Natural killer cell treated with Interleukin-12 subunit alpha and Interleukin-12 subunit beta and Interleukin-15 and Interleukin-18, amount 100 ng/mL, for 72 hours (primary cell): ENCODE results near the gene SPNS3. TPM values are rescaled to one million over a fixed set of nuclear protein-coding genes. Genes with fewer than 3 reads are reported as not detected.

Experiments used
- ATAC-seq, 2 donors: fragments of 150-1000 bp; cut with Tn5 transposase in 1 of 2; sonication (Bioruptor Pico), chemical (Tn5 transposase) in 1 of 2; 2 replicates each; pipeline ENCODE4 v1.10.0; 2021
- DNase-seq: peaks from one replicate; pipeline ENCODE4 v3.0.0; 2022; ENCODE audit warnings: low spot score
- H3K27ac Mint-ChIP-seq, 2 donors: 1 replicate in 1 of 2; 2 replicates in 1 of 2; pipeline ENCODE4 v1.8.0; 2022; ENCODE audit warnings: mixed read lengths in 2 of 2, mild to moderate bottlenecking in 1 of 2, moderate library complexity in 1 of 2
- H3K27me3 Mint-ChIP-seq, 2 donors: 1 replicate in 1 of 2; 2 replicates in 1 of 2; pipeline ENCODE4 v1.8.0; 2022; ENCODE audit warnings: mixed read lengths in 2 of 2
- H3K36me3 Mint-ChIP-seq: one replicate; pipeline ENCODE4 v1.8.0; 2022; ENCODE audit warnings: mixed read lengths
- H3K4me1 Mint-ChIP-seq, 2 donors: 1 replicate in 1 of 2; 2 replicates in 1 of 2; pipeline ENCODE4 v1.8.0; 2022; ENCODE audit warnings: low read depth in 2 of 2, mixed read lengths in 2 of 2, mild to moderate bottlenecking in 1 of 2
- H3K4me3 Mint-ChIP-seq: one replicate; pipeline ENCODE4 v1.8.0; 2022; ENCODE audit warnings: mixed read lengths
- H3K9me3 Mint-ChIP-seq: 2 replicates; pipeline ENCODE4 v1.8.0; 2022; ENCODE audit warnings: mixed read lengths
- total RNA-seq, 2 donors: library from RNA; stranded (reverse); gene quantifications; one replicate each; pipeline ENCODE4 v1.2.3, GENCODE V29; 2022

SPNS3 gene
- total RNA-seq, 2 donors from 2014 or later, result 1.1 to 1.9 TPM

GRCh38 chr17:4492721-4493561 is 59.2 kb downstream of the SPNS3 start:
- no peaks in the 10 kb centered on the region for H3K36me3 Mint-ChIP-seq
- ATAC-seq, result no peak

GRCh38 chr17:4497101-4497824 is 63.5 kb downstream of the SPNS3 start:
- no peak overlapping the region for H3K4me3 Mint-ChIP-seq
- H3K27me3 Mint-ChIP-seq, result peaks cover 17 to 28% of the 10 kb centered on the region in 2 donors
- H3K9me3 Mint-ChIP-seq, result no peaks in the 10 kb centered on the region
- no peak overlapping the region for H3K27ac Mint-ChIP-seq
- DNase-seq (no peak), ATAC-seq (no peak)
- no peaks in the 10 kb centered on the region for H3K36me3 Mint-ChIP-seq
- peaks cover 13 to 19% of the 10 kb centered on the region in 2 donors for H3K4me1 Mint-ChIP-seq

More at GRCh38 chr17:4492721-4493561, 59.2 kb downstream of the SPNS3 start:
- H3K4me3 Mint-ChIP-seq, result no peak overlapping the region
- no peak overlapping the region for H3K27ac Mint-ChIP-seq
- H3K4me1 Mint-ChIP-seq, result peaks cover 0 to 3% of the 10 kb centered on the region in 2 donors
- no peak for DNase-seq
- peaks cover 0 to 6% of the 10 kb centered on the region in 2 donors for H3K27me3 Mint-ChIP-seq
- no peaks in the 10 kb centered on the region for H3K9me3 Mint-ChIP-seq

GRCh38 chr17:4498461-4499397 is 65.0 kb downstream of the SPNS3 start, which contains the start of gene SPNS2:
TSS of gene SPNS2 (plus strand) at chr17:4498881. CDS start at chr17:4499048, 167 bp downstream.
- H3K27ac Mint-ChIP-seq, result no peak within 1 kb of the TSS
- no peaks in the 10 kb centered on the region for H3K9me3 Mint-ChIP-seq
- peak; percentile 84 to 89 for ATAC-seq
- peaks cover 22 to 31% of the 10 kb centered on the region in 2 donors for H3K27me3 Mint-ChIP-seq
- peak within 1 kb of the TSS; percentile 77 for H3K4me3 Mint-ChIP-seq
- H3K36me3 Mint-ChIP-seq, result no peaks in the 10 kb centered on the region
- peaks cover 13 to 16% of the 10 kb centered on the region in 2 donors for H3K4me1 Mint-ChIP-seq
- DNase-seq, result no peak

- peaks cover 26 to 31% of the 10 kb centered on the region in 2 donors for H3K27me3 Mint-ChIP-seq
- DNase-seq (no peak), ATAC-seq (peak in 1 of 2 donors; percentile 7)
- H3K4me3 Mint-ChIP-seq, result peak overlapping the region; percentile 77
- H3K36me3 Mint-ChIP-seq, result no peaks in the 10 kb centered on the region
- H3K4me1 Mint-ChIP-seq, result peaks cover 13 to 16% of the 10 kb centered on the region in 2 donors
- no peak overlapping the region for H3K27ac Mint-ChIP-seq
- no peaks in the 10 kb centered on the region for H3K9me3 Mint-ChIP-seq
These were observed 65.9 kb downstream of the SPNS3 start for GRCh38 chr17:4499431-4500190.

- H3K4me3 Mint-ChIP-seq, result peak overlapping the region; percentile 77
- no peaks in the 10 kb centered on the region for H3K36me3 Mint-ChIP-seq
- peaks cover 31% of the 10 kb centered on the region in 2 donors for H3K27me3 Mint-ChIP-seq
- H3K27ac Mint-ChIP-seq, result no peak overlapping the region
- no peaks in the 10 kb centered on the region for H3K9me3 Mint-ChIP-seq
- H3K4me1 Mint-ChIP-seq, result peaks cover 13 to 16% of the 10 kb centered on the region in 2 donors
- no peak for ATAC-seq
- no peak for DNase-seq
These were observed 66.4 kb downstream of the SPNS3 start for GRCh38 chr17:4500191-4500571.

GRCh38 chr17:4501295-4501949 is 67.7 kb downstream of the SPNS3 start:
- no peak overlapping the region for H3K27ac Mint-ChIP-seq
- H3K9me3 Mint-ChIP-seq, result no peaks in the 10 kb centered on the region
- DNase-seq (no peak), ATAC-seq (no peak)
- H3K36me3 Mint-ChIP-seq, result no peaks in the 10 kb centered on the region
- H3K4me1 Mint-ChIP-seq, result peaks cover 13 to 16% of the 10 kb centered on the region in 2 donors
- no peak overlapping the region for H3K4me3 Mint-ChIP-seq
- peaks cover 31% of the 10 kb centered on the region in 2 donors for H3K27me3 Mint-ChIP-seq

- ATAC-seq (no peak), DNase-seq (no peak)
- H3K4me3 Mint-ChIP-seq, result no peak overlapping the region
- H3K27ac Mint-ChIP-seq, result no peak overlapping the region
- no peaks in the 10 kb centered on the region for H3K36me3 Mint-ChIP-seq
- H3K27me3 Mint-ChIP-seq, result peaks cover 31 to 34% of the 10 kb centered on the region in 2 donors
- no peaks in the 10 kb centered on the region for H3K9me3 Mint-ChIP-seq
- peaks cover 13 to 19% of the 10 kb centered on the region in 2 donors for H3K4me1 Mint-ChIP-seq
These were observed 68.9 kb downstream of the SPNS3 start for GRCh38 chr17:4502466-4503154.

GRCh38 chr17:4503283-4504025 is 69.7 kb downstream of the SPNS3 start:
- H3K27ac Mint-ChIP-seq, result no peak overlapping the region
- H3K9me3 Mint-ChIP-seq, result no peaks in the 10 kb centered on the region
- H3K36me3 Mint-ChIP-seq, result no peaks in the 10 kb centered on the region
- no peak overlapping the region for H3K4me3 Mint-ChIP-seq
- ATAC-seq (no peak), DNase-seq (no peak)
- peaks cover 13 to 21% of the 10 kb centered on the region in 2 donors for H3K4me1 Mint-ChIP-seq
- H3K27me3 Mint-ChIP-seq, result peaks cover 31 to 34% of the 10 kb centered on the region in 2 donors

GRCh38 chr17:4504188-4504587 is 70.4 kb downstream of the SPNS3 start:
- DNase-seq (no peak), ATAC-seq (no peak)
- peaks cover 20 to 29% of the 10 kb centered on the region in 2 donors for H3K4me1 Mint-ChIP-seq
- H3K9me3 Mint-ChIP-seq, result no peaks in the 10 kb centered on the region
- H3K27me3 Mint-ChIP-seq, result peaks cover 31 to 36% of the 10 kb centered on the region in 2 donors
- no peak overlapping the region for H3K4me3 Mint-ChIP-seq
- no peak overlapping the region for H3K27ac Mint-ChIP-seq
- no peaks in the 10 kb centered on the region for H3K36me3 Mint-ChIP-seq

- Mint-ChIP-seq H3K9me3 (no peaks in the 10 kb centered on the region), H3K4me1 (peaks cover 19 to 27% of the 10 kb centered on the region in 2 donors), H3K27me3 (peaks cover 22 to 29% of the 10 kb centered on the region in 2 donors), H3K4me3 (no peak overlapping the region), H3K36me3 (no peaks in the 10 kb centered on the region), H3K27ac (no peak overlapping the region)
- DNase-seq, result no peak
- no peak for ATAC-seq
These were observed 71.4 kb downstream of the SPNS3 start for GRCh38 chr17:4505187-4505586.

- H3K9me3 Mint-ChIP-seq, result no peaks in the 10 kb centered on the region
- H3K27me3 Mint-ChIP-seq, result peaks cover 14 to 23% of the 10 kb centered on the region in 2 donors
- no peak overlapping the region for H3K27ac Mint-ChIP-seq
- ATAC-seq, result no peak
- peaks cover 21 to 28% of the 10 kb centered on the region in 2 donors for H3K4me1 Mint-ChIP-seq
- H3K4me3 Mint-ChIP-seq, result no peak overlapping the region
- no peak for DNase-seq
- H3K36me3 Mint-ChIP-seq, result no peaks in the 10 kb centered on the region
These were observed 72.6 kb downstream of the SPNS3 start for GRCh38 chr17:4506175-4506813.
